DMS53 (cell line): Measurements from ENCODE around the gene TOPBP1.
"Not testable (repeated sequence)": the region's sequence is repeated elsewhere in the genome, so short reads cannot be mapped to it uniquely, and the experiment has no call there.

Experiments used
- DNase-seq: peaks from one replicate; lab custom pipeline; 2025; lab: John Stamatoyannopoulos, UW

The TOPBP1 gene

DNA sequence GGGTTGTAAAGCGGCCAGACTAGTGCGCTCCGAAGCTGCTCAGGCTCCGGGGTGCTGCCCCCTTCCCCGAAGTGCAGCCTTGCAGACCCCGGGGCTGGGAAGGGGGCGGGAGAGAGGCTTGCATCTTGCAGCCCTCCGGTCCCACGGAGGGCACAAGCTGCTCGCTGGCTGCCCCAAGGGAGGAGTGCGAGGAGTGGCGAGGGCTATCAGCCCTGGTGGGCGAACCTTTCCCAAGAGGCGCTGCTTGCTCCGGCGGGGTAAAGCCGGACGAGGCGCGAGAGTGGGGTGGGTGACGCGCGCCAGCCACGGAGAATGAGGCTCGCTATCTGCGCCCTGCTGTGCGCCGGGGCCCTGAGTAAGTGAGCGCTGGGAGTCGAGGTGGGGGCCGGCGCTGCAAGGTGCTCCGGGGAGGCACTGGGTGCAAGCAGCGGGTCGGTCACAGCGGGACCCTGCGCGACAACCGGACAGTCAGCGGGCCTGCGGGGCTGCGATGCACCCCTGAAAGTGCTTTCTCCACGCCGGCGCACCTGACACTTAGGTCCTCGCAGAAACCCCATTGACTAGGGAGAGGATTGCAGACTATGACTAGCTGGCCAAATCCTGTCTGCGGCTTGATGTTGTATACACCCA is 12.7 kb upstream of the TOPBP1 start:
- DNase-seq: no peak

GRCh38 chr3:133673746-133674145 is 12.0 kb upstream of the TOPBP1 start:
- DNase-seq: no peak

GRCh38 chr3:133672461-133672860 is 10.7 kb upstream of the TOPBP1 start:
- no peak for DNase-seq

GRCh38 chr3:133670525-133670995 is 8.8 kb upstream of the TOPBP1 start:
- no peak for DNase-seq

GRCh38 chr3:133669949-133670524 is 8.3 kb upstream of the TOPBP1 start:
- no peak for DNase-seq

GRCh38 chr3:133667118-133667517 is 5.4 kb upstream of the TOPBP1 start:
- no peak for DNase-seq

DNA sequence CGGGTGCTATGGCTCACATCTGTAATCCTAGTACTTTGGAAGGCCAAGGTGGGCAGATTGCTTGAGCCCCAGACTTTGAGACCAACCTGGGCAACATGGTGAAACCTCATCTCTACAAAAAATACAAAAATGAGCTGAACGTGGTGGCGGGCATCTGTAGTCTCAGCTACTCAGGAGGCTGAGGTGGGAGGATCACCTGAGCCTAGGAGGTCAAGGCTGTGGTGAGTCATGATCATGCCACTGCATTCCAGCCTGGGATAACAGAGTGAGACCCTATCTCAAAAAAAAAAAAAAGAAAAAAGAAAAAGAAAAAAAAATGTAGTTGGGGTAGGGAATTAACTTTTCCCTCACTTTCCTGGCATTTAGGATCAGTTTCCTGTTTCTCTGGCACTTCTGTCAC is 3.4 kb upstream of the TOPBP1 start:
- DNase-seq: not testable (repeated sequence)

DNA sequence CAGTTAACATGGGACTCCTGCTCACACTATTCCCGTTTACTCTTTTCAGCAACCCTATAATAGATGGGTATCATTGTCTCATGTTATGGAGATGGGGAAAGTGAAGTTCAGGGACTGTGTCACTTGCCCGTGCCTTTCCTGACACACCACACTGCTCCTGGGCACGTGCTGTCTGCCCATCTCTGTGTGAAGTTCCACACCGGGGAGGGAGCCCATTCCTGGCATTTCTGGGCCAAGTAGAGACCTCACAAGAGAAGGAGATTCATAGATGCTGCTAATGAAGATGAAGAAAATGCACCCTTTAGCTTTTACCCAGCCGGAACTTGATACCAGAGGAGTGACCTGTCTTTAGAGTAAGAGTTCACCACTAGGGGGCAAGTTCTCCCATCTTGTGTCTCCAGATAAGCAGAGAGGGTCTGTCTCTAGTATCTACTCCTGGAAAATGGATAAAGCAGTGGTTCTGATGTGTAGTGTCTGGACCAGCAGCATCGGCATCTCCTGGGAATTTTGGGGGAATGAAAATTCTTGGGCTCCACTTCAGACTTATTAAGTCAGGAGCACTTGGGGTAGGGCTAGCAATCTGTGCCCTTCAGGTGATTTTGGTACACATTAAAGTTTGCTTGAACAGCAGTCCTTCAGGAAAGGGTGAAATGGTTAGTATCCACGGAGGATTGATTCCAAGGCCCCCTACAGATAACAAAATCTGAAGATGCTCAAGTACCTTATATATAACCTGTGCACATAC is 2.0 kb upstream of the TOPBP1 start:
- DNase-seq: peak; percentile 85

- peak; percentile 68 for DNase-seq
These were observed 524 bp upstream of the TOPBP1 start for GRCh38 chr3:133662278-133662651.

DNA sequence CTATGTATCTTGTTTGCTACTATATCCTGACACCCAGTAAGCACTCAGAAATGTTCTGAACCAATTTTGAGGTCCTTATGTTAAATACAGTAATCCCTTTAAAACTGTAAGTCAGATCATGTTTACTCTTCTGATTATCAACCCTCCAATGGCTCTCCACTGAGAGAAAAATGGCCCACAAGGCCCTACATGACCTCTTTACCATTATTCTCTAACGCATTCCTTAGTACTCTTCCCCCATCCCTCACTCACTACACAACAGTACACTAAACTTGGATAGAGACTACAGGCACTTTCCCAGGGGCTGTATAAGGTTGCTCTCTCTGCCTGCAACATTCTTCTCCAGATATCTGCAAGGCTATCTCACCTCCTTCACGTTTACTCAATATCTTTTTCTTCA is 1.9 kb downstream of the TOPBP1 start:
- DNase-seq: no peak

- DNase-seq: no peak
These were observed 5.8 kb downstream of the TOPBP1 start for GRCh38 chr3:133655731-133656515.

DNA sequence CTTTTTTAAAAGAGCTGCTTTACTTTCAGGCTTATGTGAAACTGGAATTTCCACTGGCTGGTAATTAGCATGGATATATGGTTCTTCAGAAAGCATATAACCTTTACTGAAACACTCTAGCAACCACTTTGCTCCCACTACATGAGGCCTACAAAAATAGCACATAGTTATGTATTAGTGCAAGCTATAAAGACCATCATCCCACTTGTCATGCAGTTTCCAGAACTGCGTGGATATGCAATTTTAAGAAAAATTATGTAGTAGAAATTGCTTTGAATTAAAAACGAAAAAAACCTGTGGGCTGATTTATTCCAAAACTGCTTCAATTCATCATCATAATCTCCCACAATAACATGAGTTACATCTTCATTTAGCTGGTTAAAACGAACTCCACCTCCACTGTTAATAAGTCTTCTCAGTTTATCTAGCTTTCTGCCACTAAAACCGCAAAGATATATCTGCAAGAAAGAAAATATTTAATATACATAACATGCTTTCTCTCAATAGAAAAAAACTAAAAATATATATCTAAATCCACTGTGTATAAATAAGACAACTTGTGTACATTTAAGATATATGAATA is 12.2 kb downstream of the TOPBP1 start:
- DNase-seq: no peak

- peak; percentile 11 for DNase-seq
These were observed 17.0 kb downstream of the TOPBP1 start for GRCh38 chr3:133644768-133645167.

DNA sequence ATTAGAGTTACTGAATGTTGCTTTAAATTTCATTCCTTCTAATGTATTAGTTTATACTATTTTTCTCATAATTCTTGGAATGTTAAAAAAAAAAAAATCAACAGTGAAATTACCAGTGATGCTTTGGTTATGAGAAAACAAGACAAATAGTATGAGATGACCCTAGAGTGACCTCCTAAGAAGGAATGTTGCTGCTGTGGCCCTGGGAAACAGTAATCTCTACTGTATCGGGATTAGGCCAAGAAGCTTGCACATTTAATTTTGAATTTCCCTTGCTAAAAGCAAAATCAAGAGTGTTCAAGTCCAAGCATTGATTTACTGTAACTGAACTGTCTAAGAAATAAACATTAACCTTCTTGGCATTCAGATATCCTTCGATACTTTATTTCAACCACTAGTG is 18.1 kb downstream of the TOPBP1 start:
- DNase-seq: no peak

- DNase-seq: no peak
These were observed 20.5 kb downstream of the TOPBP1 start for GRCh38 chr3:133641254-133641653.

DNA sequence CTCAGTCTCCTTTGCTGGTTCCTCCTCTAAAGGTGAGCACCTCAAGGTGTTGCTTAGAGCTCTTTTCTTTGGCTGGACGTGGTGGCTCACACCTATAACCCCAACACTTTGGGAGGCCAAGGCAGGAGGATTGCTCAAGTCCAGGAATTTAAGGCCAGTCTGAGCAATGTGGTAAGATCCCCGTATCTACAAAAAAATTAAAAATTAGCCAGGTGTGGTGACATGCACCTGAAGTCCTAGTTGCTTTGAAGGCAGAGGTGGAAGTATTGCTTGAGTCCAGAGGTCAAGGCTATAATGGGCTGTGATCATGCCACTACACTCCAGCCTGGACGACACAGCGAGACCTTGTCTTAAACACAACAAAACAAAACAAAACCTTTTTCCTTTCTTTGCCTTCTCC is 28.3 kb downstream of the TOPBP1 start:
- no peak for DNase-seq

DNA sequence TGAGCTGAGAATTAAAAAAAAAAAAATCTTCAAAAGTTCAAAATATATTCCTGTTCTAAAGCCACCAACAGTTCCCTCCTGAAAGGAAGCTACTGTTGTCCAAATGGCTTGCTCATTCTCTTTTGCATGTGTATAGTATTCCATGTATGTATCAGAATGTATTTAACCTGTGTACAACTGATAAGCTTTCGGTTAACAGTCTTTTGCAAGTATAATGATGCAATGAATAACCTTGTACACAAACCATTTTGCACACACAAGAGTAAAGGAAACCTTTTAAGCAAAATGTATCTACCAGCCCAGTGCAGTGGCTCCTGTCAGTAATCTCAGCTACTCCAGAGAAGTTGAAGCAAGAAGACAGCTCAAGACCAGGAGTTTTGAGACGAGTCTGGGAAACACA is 32.6 kb downstream of the TOPBP1 start:
- no peak for DNase-seq

DNA sequence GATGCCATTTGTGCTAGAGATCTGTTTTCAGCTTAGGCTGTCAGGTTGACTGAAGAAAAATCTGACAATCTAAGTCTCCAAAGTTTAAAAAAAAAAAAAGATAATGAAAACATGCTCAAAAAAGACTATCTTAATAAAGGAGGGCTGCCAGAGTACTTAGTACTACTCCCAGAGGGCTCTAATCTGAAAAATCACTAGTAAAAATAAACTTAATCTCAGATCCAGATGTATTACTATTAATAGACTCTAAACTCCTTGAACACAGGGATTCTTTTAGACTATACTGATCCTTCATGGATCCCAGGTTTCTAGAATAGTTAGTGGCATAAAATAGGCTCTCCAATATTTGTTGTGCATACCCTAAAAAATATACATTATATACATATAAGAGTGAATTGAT is 34.0 kb downstream of the TOPBP1 start:
- no peak for DNase-seq

GRCh38 chr3:133620066-133620784 is 41.5 kb downstream of the TOPBP1 start:
- DNase-seq: no peak

GRCh38 chr3:133611534-133611933 is 50.2 kb downstream of the TOPBP1 start:
- DNase-seq: no peak

DNA sequence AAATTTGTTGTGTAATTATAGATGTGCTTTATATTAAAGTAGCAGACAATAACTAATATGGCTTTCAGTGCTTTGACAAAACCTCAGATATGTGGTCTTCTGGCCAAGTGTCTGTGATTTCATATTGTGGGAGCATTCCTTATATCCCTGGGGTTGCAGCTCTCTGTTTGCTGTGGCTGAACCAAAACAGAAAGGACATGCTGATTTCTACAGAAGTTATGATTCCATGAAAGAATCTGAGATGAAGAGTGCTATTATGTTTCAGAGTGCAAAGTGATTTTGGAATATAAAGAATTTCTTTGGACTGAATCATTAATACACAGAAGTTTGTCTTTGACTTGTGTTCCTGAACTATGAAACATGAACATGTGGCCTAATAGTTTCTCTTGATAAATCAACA is 51.7 kb downstream of the TOPBP1 start:
- no peak for DNase-seq

GRCh38 chr3:133608388-133608787 is 53.4 kb downstream of the TOPBP1 start:
- no peak for DNase-seq
